ENCODE data around the gene PRKD1. TPM values are rescaled to one million over a fixed set of nuclear protein-coding genes. Genes with fewer than 3 reads are reported as not detected.

The PRKD1 gene
- polyA plus RNA-seq, 1 of the 3 experiments (the other 2 are of a cell fraction) = 0.07 TPM

DNA sequence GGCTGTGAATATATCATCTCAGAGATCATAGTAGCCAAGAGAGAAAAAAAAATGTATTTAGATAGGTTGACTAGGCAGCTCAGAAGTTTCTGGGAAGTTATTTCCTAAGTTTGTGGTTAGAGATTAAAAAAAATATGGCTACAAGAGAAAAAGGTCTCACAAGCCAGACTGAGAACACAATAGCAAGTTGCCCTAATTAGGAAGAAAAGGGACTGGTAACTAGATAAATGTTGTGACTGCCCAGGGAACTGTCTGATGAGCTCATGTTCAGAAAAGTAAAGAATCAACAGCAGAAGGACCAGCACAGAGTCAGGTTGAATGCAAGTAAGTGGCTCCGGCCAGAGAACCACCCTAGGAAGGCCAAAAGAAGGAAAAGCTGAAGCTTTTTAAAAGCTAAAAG lies 256.6 kb downstream of the PRKD1 start:
- Histone ChIP-seq H3K4me3 (ENCODE audit: low read depth in 2 of 2, low read length in 1 of 2) (no peak overlapping the region), H3K9ac (no peak overlapping the region), H3K79me2 (ENCODE audit: insufficient read depth) (no peaks in the 10 kb centered on the region), H3F3A (replicated peaks; ENCODE audit: insufficient read depth) (no peaks in the 10 kb centered on the region), H4K20me1 (ENCODE audit: insufficient read depth) (no peaks in the 10 kb centered on the region), H3K27ac (ENCODE audit: low read depth in 2 of 2, low read length in 1 of 2) (no peak overlapping the region), H3K27me3 (ENCODE audit: insufficient read depth) (no peaks in the 10 kb centered on the region; the same call in 1 of the 2 replicates), H3K36me3 (replicated peaks in 1 of 2; ENCODE audit: control insufficient read depth in 1 of 2, insufficient read depth in 2 of 2, low read length in 1 of 2) (no peaks in the 10 kb centered on the region), H3K9me2 (no peaks in the 10 kb centered on the region), H3K4me2 (no peak overlapping the region), H3K4me1 (ENCODE audit: control insufficient read depth in 1 of 2, insufficient read depth in 2 of 2, low read depth in 1 of 2, low read length in 1 of 2) (no peaks in the 10 kb centered on the region), H3K9me3 (no peaks in the 10 kb centered on the region), H2AFZ (ENCODE audit: low read depth) (no peak overlapping the region)
- POLR2A ChIA-PET = no interaction called here
- DNase-seq = no peak
- CTCF ChIA-PET = interaction anchor here (0.7 kb wide), 1 partner anchor 15 kb away, joined by 3 read pairs; no protein-coding TSS in a partner anchor
- TF ChIP-seq MXI1 (IDR thresholded peaks at IDR 0.05; ENCODE audit: low read depth, low read length) (no peak), ELF1 (IDR thresholded peaks at IDR 0.05) (no peak), FOXJ3 (CRISPR knock-in tag; IDR thresholded peaks at IDR 0.05) (no peak), RXRA (IDR thresholded peaks at IDR 0.05; ENCODE audit: borderline replicate concordance, low read depth) (no peak), POLR2AphosphoS5 (IDR thresholded peaks at IDR 0.05; ENCODE audit: low read depth, low read length) (no peak), EP300 (IDR thresholded peaks at IDR 0.05; ENCODE audit: borderline replicate concordance in 1 of 2, low read depth in 1 of 2, low read length in 1 of 2) (no peak), FOSL2 (IDR thresholded peaks at IDR 0.05; ENCODE audit: borderline replicate concordance, low read depth) (no peak), MEF2A (IDR thresholded peaks at IDR 0.05; ENCODE audit: borderline replicate concordance, low read depth) (no peak), RFX5 (IDR thresholded peaks at IDR 0.05; ENCODE audit: low read length) (no peak), TAF1 (IDR thresholded peaks at IDR 0.05; ENCODE audit: borderline replicate concordance, low read depth, low read length) (no peak), SIN3A (IDR thresholded peaks at IDR 0.05; ENCODE audit: borderline replicate concordance, low read depth, low read length) (no peak), YY1 (IDR thresholded peaks at IDR 0.05; ENCODE audit: low read depth) (no peak)
- TF ChIP-seq, protein P1, sequence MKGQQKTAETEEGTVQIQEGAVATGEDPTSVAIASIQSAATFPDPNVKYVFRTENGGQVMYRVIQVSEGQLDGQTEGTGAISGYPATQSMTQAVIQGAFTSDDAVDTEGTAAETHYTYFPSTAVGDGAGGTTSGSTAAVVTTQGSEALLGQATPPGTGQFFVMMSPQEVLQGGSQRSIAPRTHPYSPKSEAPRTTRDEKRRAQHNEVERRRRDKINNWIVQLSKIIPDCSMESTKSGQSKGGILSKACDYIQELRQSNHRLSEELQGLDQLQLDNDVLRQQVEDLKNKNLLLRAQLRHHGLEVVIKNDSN (IDR thresholded peaks at IDR 0.05; ENCODE audit: borderline replicate concordance, low read depth) = no peak
- TF ChIP-seq, protein P2, sequence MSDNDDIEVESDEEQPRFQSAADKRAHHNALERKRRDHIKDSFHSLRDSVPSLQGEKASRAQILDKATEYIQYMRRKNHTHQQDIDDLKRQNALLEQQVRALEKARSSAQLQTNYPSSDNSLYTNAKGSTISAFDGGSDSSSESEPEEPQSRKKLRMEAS (IDR thresholded peaks at IDR 0.05; ENCODE audit: low read depth) = no peak
- TF ChIP-seq, protein P3, sequence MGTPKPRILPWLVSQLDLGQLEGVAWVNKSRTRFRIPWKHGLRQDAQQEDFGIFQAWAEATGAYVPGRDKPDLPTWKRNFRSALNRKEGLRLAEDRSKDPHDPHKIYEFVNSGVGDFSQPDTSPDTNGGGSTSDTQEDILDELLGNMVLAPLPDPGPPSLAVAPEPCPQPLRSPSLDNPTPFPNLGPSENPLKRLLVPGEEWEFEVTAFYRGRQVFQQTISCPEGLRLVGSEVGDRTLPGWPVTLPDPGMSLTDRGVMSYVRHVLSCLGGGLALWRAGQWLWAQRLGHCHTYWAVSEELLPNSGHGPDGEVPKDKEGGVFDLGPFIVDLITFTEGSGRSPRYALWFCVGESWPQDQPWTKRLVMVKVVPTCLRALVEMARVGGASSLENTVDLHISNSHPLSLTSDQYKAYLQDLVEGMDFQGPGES (IDR thresholded peaks at IDR 0.05; ENCODE audit: low read depth, low read length) = no peak
- WGBS (ENCODE audit: low lambda C conversion rate) = 4% methylated on average over 1 of the region's 1 CpG

DNA sequence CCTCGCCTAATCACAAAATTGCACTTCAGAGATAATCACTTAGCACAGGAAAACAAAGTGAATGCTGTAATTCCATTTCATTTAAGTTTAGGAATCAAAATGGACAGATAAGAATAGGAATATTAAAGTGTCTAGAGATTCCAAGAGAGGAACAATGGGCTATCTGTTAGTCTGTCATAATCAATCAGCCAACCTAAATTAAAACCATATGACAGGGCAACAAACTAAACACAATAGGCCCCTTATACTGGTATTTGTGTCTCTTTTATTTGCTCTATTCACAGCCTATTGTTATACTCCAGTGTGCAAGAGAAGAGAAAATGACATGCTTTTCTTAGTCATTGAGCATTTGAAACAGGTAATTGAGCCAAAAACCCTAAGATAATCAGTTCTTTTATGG lies 259.4 kb downstream of the PRKD1 start:
- WGBS (ENCODE audit: low lambda C conversion rate) = 3% methylated on average over 1 of the region's 1 CpG
- Histone ChIP-seq H3K4me2 (no peak overlapping the region), H3K79me2 (ENCODE audit: insufficient read depth) (no peaks in the 10 kb centered on the region), H4K20me1 (ENCODE audit: insufficient read depth) (no peaks in the 10 kb centered on the region), H3K4me3 (ENCODE audit: low read depth in 2 of 2, low read length in 1 of 2) (no peak overlapping the region), H3K9me2 (no peaks in the 10 kb centered on the region), H2AFZ (ENCODE audit: low read depth) (no peak overlapping the region), H3K9ac (no peak overlapping the region), H3K36me3 (replicated peaks in 1 of 2; ENCODE audit: control insufficient read depth in 1 of 2, insufficient read depth in 2 of 2, low read length in 1 of 2) (no peaks in the 10 kb centered on the region), H3K27me3 (ENCODE audit: insufficient read depth) (no peaks in the 10 kb centered on the region; the same call in 1 of the 2 replicates), H3K9me3 (no peaks in the 10 kb centered on the region), H3F3A (replicated peaks; ENCODE audit: insufficient read depth) (no peaks in the 10 kb centered on the region), H3K27ac (ENCODE audit: low read depth in 2 of 2, low read length in 1 of 2) (no peak overlapping the region), H3K4me1 (ENCODE audit: control insufficient read depth in 1 of 2, insufficient read depth in 2 of 2, low read depth in 1 of 2, low read length in 1 of 2) (no peaks in the 10 kb centered on the region)
- CTCF ChIA-PET = no interaction called here
- TF ChIP-seq NFIC (IDR thresholded peaks at IDR 0.05; ENCODE audit: borderline replicate concordance) (no peak), SIN3A (IDR thresholded peaks at IDR 0.05; ENCODE audit: borderline replicate concordance, low read depth, low read length) (no peak), RAD21 (IDR thresholded peaks at IDR 0.05; ENCODE audit: low read length) (no peak)
- DNase-seq = no peak
- POLR2A ChIA-PET = no interaction called here

Data from SK-N-SH (cell line).